PC-3 (cell line): Measurements from ENCODE around the gene TMBIM1. TPM values are rescaled to one million over a fixed set of nuclear protein-coding genes. Genes with fewer than 3 reads are reported as not detected.
A peak's percentile ranks its signal among the peaks of the same experiment; 100 is the strongest.

Experiments
- ATAC-seq: fragments of 200-7000 bp; cut with Tn5 transposase; 2 replicates; pipeline ENCODE4 v1.9.1; 2020; ENCODE audit warnings: mild to moderate bottlenecking, moderate library complexity
- BruUV-seq: library from RNA; stranded (reverse); fragments of 400-500 nt; replicated peaks from 2 replicates; lab custom pipeline; 2021; lab: Mats Ljungman, UMichigan
- CTCF ChIA-PET: fragments of 300-600 bp; sonication (Branson Sonifier 250); formaldehyde crosslinking; loops from one replicate; lab custom pipeline; 2022; ENCODE audit warnings: antibody characterized with exemption; lab: Charles Lee
- POLR2A ChIA-PET: fragments of 300-600 bp; sonication (Branson Sonifier 250); formaldehyde crosslinking; loops from one replicate; lab custom pipeline; 2022; ENCODE audit warnings: antibody characterized with exemption; ENCODE audit not compliant: unreplicated experiment; lab: Charles Lee
- DNase-seq: peaks from one replicate; pipeline ENCODE4 v3.0.0-alpha.2; 2015
- H2AFZ ChIP-seq: fragments of 300-600 bp; sonication (generic); 2 replicates; pipeline ENCODE4 v1.6.0; 2016; ENCODE audit warnings: antibody characterized with exemption, low read length
- H3F3A ChIP-seq: fragments of 300-600 bp; sonication (generic); one replicate; pipeline ENCODE4 v1.6.0; 2017; ENCODE audit warnings: antibody characterized with exemption, low read length, control low read depth, mild to moderate bottlenecking; ENCODE audit not compliant: unreplicated experiment
- H3K27ac ChIP-seq: fragments of 300-600 bp; sonication (generic); 2 replicates; pipeline ENCODE4 v1.5.1; 2016; ENCODE audit warnings: mild to moderate bottlenecking, low read length
- H3K27me3 ChIP-seq: fragments of 300-600 bp; sonication (generic); 2 replicates; pipeline ENCODE4 v1.6.1; 2016; ENCODE audit warnings: low read length, mixed read lengths
- H3K36me3 ChIP-seq: fragments of 300-600 bp; sonication (generic); 2 replicates; pipeline ENCODE4 v1.6.1; 2016; ENCODE audit warnings: low read depth, mixed run types, low read length, mixed read lengths
- H3K4me1 ChIP-seq: fragments of 300-600 bp; sonication (generic); 2 replicates; pipeline ENCODE4 v1.5.1; 2016; ENCODE audit warnings: low read length; ENCODE audit not compliant: insufficient read depth
- H3K4me2 ChIP-seq: fragments of 300-600 bp; sonication (generic); 2 replicates; pipeline ENCODE4 v1.6.0; 2016; ENCODE audit warnings: low read length
- H3K4me3 ChIP-seq: fragments of 300-600 bp; sonication (generic); 2 replicates; pipeline ENCODE4 v1.5.1; 2016; ENCODE audit warnings: mild to moderate bottlenecking, low read length, mixed read lengths
- H3K79me2 ChIP-seq: fragments of 300-600 bp; sonication (generic); 2 replicates; pipeline ENCODE4 v1.6.1; 2017; ENCODE audit warnings: low read length, mixed read lengths
- H3K9ac ChIP-seq: fragments of 300-600 bp; sonication (generic); 2 replicates; pipeline ENCODE4 v1.6.0; 2016; ENCODE audit warnings: mild to moderate bottlenecking, low read length
- H3K9me2 ChIP-seq: fragments of 300-600 bp; sonication (generic); replicated peaks from 2 replicates; pipeline ENCODE4 v1.6.1; 2016; ENCODE audit warnings: mixed run types, low read length, mixed read lengths
- H3K9me3 ChIP-seq: fragments of 300-600 bp; sonication (generic); 2 replicates; pipeline ENCODE4 v1.6.1; 2016; ENCODE audit warnings: low read length, mixed read lengths
- H4K20me1 ChIP-seq: fragments of 300-600 bp; sonication (generic); 2 replicates; pipeline ENCODE4 v1.6.1; 2016; ENCODE audit warnings: low read length, mixed read lengths
- EZH2 ChIP-seq: fragments of 300-600 bp; sonication (generic); IDR thresholded peaks from one replicate; pipeline ENCODE4 v1.6.1; 2017; ENCODE audit warnings: antibody characterized with exemption, mild to moderate bottlenecking, low read length; ENCODE audit not compliant: unreplicated experiment
- EZH2phosphoT487 ChIP-seq: fragments of 300-600 bp; sonication (generic); IDR thresholded peaks from 2 replicates; pipeline ENCODE4 v1.6.1; 2018; ENCODE audit warnings: mild to moderate bottlenecking, antibody characterized with exemption, low read length, borderline replicate concordance
- intact Hi-C: fragments of 100-400 bp; cut with micrococcal nuclease; formaldehyde crosslinking; loops from 2 replicates; pipeline ENCODE4 v1.9.0; 2023
- total RNA-seq: library from RNA; depleted of rRNA; stranded (reverse); fragments of >200 nt; gene quantifications from 2 replicates; pipeline ENCODE4 v1.2.3, GENCODE V29; 2014
- TF ChIP-seq, protein P1 (sequence below): fragments of 300-600 bp; sonication (generic); conservative IDR thresholded peaks from 2 replicates; pipeline ENCODE4 v1.5.1; 2017; ENCODE audit warnings: antibody characterized with exemption, low read depth, mild to moderate bottlenecking, low read length

Gene TMBIM1
- total RNA-seq, 1 experiment from 2014 or later: 45.0 TPM

DNA sequence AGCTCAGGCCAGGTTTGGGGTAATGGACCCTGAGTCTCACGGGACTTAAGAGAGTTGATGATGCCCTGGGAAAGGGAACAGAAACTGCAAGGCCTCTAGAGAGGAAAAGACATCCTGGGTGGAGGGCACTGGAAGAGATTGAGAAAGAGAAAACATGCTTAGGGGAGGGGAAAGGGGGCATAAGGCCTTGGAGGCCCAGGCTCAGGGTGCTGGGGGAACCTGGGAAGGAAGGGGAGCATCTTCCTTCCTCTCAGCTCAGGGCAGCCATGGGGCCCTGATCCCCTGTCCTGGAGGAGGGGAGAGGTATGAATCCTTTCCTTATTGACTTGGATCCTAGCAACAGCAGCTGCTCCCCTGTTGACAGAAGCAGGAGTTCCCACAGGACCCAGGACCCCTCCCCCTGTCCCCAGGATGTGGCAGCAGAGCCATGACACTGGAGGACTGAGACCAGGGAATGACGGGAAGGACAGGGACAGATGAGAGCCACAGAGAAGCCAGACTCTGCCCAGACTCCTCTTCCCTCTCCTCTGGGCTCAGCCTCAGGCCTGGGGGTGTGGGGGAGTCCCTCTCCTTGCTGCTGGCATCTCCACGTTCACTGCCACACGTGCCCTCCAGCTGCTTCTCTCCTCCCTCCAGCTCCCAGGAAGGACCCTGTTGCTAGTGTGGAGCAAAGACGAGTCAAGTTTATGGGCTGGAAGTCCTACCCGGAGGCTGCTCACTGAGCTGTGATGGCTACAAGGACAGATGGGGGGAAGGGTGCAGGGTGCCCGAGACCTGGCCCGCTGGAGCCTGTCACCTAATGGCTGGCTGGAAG is 30.7 kb downstream of the TMBIM1 start:
- Histone ChIP-seq H3K4me2 (no peak overlapping the region), H3K79me2 (no peaks in the 10 kb centered on the region), H4K20me1 (no peaks in the 10 kb centered on the region), H3K9me2 (no peaks in the 10 kb centered on the region), H3K4me1 (no peaks in the 10 kb centered on the region), H3F3A (no peaks in the 10 kb centered on the region), H3K27ac (no peak overlapping the region), H3K9ac (no peak overlapping the region), H2AFZ (no peak overlapping the region), H3K27me3 (no peaks in the 10 kb centered on the region), H3K36me3 (peaks cover 7% of the 10 kb centered on the region), H3K4me3 (no peak overlapping the region), H3K9me3 (no peaks in the 10 kb centered on the region)
- CTCF ChIA-PET: interaction anchor here (0.6 kb wide), 1 partner anchor 92 kb away, joined by 3 read pairs; no protein-coding TSS in a partner anchor
- DNase-seq (no peak), ATAC-seq (no peak)
- intact Hi-C loops: no loop called here
- TF ChIP-seq, protein P1, sequence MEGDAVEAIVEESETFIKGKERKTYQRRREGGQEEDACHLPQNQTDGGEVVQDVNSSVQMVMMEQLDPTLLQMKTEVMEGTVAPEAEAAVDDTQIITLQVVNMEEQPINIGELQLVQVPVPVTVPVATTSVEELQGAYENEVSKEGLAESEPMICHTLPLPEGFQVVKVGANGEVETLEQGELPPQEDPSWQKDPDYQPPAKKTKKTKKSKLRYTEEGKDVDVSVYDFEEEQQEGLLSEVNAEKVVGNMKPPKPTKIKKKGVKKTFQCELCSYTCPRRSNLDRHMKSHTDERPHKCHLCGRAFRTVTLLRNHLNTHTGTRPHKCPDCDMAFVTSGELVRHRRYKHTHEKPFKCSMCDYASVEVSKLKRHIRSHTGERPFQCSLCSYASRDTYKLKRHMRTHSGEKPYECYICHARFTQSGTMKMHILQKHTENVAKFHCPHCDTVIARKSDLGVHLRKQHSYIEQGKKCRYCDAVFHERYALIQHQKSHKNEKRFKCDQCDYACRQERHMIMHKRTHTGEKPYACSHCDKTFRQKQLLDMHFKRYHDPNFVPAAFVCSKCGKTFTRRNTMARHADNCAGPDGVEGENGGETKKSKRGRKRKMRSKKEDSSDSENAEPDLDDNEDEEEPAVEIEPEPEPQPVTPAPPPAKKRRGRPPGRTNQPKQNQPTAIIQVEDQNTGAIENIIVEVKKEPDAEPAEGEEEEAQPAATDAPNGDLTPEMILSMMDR: no peak
- no peak for TF ChIP-seq EZH2
- no peak for TF ChIP-seq EZH2phosphoT487
- POLR2A ChIA-PET: no interaction called here
- BruUV-seq: no TSS peak

DNA sequence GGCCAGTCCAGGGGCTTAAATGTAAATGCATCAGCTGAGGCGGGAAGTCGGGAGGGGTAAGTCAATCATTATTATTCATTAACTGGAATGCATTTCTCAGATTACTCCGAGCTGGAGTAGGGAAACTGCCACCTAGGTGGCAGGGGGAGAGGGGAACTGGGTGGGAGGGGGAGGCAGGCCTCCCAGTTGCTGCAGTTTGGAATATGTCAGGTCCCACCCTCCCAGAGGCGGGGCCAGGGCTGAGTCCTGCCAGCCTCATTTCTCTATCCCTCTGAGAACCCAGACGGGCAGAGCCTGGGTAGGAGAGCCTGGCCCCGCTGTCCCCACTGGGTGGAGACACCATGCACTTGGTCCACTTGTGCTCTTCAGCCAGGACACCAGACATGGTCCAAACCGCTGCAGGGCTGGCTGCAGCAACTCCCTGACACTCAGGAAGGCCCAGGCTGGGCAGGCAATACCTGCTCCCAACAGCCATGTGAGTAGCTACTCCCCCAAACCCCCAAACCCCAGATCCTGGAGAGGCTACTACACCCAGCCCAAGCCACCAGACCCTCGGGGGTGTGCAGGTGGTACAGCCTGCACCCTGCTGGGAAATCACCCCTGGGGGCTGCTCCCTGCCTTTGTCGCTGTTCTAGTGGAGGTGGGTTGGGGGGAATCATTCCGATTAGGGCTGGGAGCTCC is 31.4 kb downstream of the TMBIM1 start, which contains the start of gene GPBAR1:
Gene GPBAR1 (plus strand): TSS at position 274 of the 681 bp plus-strand sequence. CDS start 1,710 bp downstream, outside the sequence.
- Histone ChIP-seq H3K79me2 (no peaks in the 10 kb centered on the region), H3K27me3 (no peaks in the 10 kb centered on the region), H2AFZ (no peak within 1 kb of the TSS), H3K4me1 (no peaks in the 10 kb centered on the region), H3K36me3 (peaks cover 3% of the 10 kb centered on the region), H3K9me2 (no peaks in the 10 kb centered on the region), H3K4me3 (no peak within 1 kb of the TSS), H3K9me3 (no peaks in the 10 kb centered on the region), H4K20me1 (no peaks in the 10 kb centered on the region), H3F3A (no peaks in the 10 kb centered on the region), H3K4me2 (no peak within 1 kb of the TSS), H3K27ac (no peak within 1 kb of the TSS), H3K9ac (no peak within 1 kb of the TSS)
- BruUV-seq: no TSS peak
- ChIA-PET CTCF (no interaction called here), POLR2A (no interaction called here)
- intact Hi-C loops: no loop called here
- DNase-seq: no peak
- peak; percentile 27 for ATAC-seq
- TF ChIP-seq, protein P1: no peak
- TF ChIP-seq EZH2phosphoT487 (no peak), EZH2 (no peak)
